GM18909 (cell line): ENCODE measurements around the gene OR11G2.
"Not testable (repeated sequence)": the region's sequence is repeated elsewhere in the genome, so short reads cannot be mapped to it uniquely, and the experiment has no call there.

Source experiments
- ATAC-seq: cut with Tn5 transposase; IDR thresholded peaks from one replicate; pipeline ENCODE4 v1.9.1; 2021; ENCODE audit warnings: mild to moderate bottlenecking; ENCODE audit not compliant: unreplicated experiment, poor library complexity

The OR11G2 gene

DNA sequence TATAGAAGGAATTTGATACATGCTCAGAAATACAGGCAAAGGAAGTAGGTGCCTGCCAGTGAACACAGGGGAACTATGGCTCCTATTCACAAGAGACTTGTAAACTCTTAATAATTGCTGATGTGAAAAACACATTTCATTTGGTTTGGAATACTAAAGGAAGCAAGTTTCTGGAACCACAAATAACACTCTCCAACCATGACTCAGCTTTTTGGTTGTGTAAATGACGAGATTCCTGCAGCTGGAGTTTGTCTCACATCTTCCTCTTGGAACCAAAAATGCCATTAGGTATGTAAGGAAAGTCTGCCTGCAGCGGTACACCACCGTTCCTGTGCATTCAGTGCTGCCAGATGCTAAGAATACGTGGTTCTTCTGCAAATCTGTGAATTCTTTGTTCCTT lies 28.3 kb downstream of the OR11G2 start:
- no peak for ATAC-seq

DNA sequence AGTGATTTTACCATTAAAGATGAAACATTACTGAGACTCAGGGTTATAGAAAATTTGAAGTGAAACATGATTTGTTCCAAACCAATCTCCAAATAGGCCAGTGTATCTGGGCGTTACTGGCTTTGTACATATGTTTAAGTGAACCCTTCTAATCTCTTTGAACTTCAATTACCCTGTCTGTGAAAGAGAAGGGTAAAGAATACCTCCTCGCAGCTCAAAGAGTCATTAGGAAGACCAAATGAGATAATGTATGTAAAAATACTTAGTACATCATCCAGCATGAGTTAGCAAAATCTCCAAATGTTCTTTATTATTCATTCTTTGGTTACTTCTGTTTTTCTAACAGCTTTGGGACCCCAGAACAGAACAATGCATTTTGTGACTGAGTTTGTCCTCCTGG lies 32.7 kb downstream of the OR11G2 start, which contains the start of gene OR11H6:
Gene OR11H6, plus strand, starts transcription at position 301 of the 400 bp plus-strand sequence. Its CDS starts 0 bp downstream, at position 301.
- no peak for ATAC-seq

DNA sequence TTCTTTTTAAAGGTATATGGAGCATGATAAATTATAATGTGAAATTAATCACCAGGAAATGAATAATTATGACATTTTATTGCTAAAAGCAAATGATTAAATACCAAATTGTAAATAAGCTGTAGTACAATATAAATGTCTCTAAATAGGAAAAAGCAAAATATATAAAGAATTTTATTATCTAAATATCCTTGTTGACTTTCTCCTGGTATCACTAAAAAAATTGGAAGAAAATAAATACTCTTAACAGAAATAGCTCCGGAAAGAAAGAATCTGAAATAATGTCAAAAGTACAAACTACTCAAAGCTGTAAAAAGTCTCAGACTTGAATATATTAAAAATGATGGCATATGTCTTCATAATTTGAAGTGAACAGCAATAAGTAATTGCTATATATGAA lies 38.0 kb downstream of the OR11G2 start, which contains the start of gene OR11H7:
Gene OR11H7, plus strand, starts transcription at position 301 of the 400 bp plus-strand sequence.
- ATAC-seq, result no peak

DNA sequence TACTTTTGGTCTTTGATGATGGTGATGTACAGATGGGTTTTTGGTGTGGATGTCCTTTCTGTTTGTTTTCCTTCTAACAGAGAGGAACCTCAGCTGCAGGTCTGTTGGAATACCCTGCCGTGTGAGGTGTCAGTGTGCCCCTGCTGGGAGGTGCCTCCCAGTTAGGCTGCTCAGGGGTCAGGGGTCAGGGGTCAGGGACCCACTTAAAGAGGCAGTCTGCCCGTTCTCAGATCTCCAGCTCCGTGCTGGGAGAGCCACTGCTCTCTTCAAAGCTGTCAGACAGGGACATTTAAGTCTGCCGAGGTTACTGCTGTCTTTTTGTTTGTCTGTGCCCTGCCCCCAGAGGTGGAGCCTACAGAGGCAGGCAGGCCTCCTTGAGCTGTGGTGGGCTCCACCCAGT lies 44.7 kb downstream of the OR11G2 start:
- ATAC-seq, result not testable (repeated sequence)

DNA sequence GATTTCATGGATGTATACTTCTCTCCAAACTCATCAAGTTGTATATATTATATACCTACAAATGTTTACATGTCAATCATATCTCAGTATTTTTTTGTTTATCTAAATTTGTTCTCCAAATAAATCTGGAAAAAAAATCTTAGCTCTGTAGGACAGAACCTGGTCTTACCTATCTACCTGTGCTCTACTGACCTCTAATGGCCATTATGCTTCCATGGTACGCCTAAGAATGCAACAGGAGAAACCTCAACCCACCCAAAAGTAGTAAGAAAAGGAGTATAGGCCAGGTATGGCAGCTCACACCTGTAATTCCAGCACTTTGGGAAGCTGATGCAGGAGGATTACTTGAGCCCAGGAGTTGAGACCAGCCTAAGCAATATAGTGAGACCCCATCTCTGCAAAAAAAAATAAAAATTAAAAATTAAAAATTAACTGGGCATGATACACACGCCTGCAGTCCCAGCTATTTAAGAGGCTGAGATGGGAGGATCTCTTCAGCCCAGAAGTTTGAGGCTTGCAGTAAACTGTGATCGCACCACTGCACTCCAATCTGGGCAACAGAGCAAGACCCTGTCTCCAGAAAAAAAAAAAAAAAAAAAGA lies 57.0 kb downstream of the OR11G2 start:
- no peak for ATAC-seq
